Measurements from ENCODE around the gene IKBKG. TPM values are rescaled to one million over a fixed set of nuclear protein-coding genes. Genes with fewer than 3 reads are reported as not detected.
"Not testable (repeated sequence)": the region's sequence is repeated elsewhere in the genome, so short reads cannot be mapped to it uniquely, and the experiment has no call there.

The IKBKG gene, protein sequence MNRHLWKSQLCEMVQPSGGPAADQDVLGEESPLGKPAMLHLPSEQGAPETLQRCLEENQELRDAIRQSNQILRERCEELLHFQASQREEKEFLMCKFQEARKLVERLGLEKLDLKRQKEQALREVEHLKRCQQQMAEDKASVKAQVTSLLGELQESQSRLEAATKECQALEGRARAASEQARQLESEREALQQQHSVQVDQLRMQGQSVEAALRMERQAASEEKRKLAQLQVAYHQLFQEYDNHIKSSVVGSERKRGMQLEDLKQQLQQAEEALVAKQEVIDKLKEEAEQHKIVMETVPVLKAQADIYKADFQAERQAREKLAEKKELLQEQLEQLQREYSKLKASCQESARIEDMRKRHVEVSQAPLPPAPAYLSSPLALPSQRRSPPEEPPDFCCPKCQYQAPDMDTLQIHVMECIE
- total RNA-seq: 10 to 100 TPM; 26.7 to 36.3 (median 30.3) TPM
- long read RNA-seq, donor 1, transcript IKBKG-206 (10 exons, 2,299 nt): major isoform, 36 of 52 reads
- long read RNA-seq, donor 1, partial matches to known transcripts: 7 of 52 reads
- long read RNA-seq, donor 1, other reads (novel, unspliced or antisense): 7 of 52 reads
- long read RNA-seq, donor 2, transcript IKBKG-206 (10 exons, 2,299 nt): major isoform, 13 of 16 reads
- long read RNA-seq, donor 2, partial matches to known transcripts: 0 of 16 reads
- long read RNA-seq, donor 2, other reads (novel, unspliced or antisense): 2 of 16 reads

DNA sequence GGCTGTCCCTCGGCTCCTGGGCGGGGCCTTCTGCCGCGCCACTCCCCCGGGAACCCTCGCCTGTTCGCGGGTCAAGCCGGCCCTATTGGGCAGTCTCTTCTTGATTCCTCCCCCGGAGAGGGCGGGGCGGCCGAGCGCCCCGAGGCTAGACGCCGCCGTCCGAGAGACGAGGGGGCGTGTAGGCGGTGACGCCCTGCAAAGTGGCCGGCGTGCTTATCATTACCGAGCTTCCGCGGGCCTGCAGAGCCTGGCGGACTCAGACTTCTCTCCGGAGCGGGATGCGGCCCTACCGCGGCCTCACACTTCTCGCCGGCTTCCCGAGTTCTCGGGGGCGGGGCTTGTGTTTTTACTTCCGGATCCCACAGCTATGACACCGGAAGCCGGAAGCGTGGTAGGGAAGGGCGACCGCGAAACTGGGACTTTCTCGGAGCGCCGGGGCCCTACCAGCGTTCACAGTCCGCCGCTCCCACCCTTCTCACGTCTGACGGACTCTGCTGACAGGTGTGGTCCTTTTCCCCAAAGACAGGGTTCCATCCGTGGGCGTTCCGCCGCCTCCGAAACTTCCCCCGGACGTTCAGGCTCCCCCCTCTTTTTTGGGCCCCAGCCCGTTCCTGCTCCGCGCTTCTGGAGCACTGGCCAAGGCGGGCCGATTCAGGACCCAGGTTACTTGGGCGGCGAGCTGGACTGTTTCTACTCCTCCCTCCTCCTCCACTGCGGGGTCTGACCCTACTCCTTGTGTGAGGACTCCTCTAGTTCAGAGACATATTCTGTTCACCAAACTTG lies at the start of gene IKBKG:
TSS of gene IKBKG (plus strand) at position 376 of the 783 bp plus-strand sequence. CDS start 4,383 bp downstream, outside the sequence.
- ATAC-seq (peak; percentile 93), DNase-seq (peak; percentile 92 to 94 (median 94))
- intact Hi-C loops (cut with DNase I, micrococcal nuclease): no loop called here
- Histone ChIP-seq H3K9me3 (no peaks in the 10 kb centered on the region), H3K4me1 (ENCODE audit: low read depth) (no peaks in the 10 kb centered on the region), H3K4me3 (peak within 1 kb of the TSS; percentile 36), H3K36me3 (ENCODE audit: low read depth) (no peaks in the 10 kb centered on the region)
- TF ChIP-seq, protein P1, sequence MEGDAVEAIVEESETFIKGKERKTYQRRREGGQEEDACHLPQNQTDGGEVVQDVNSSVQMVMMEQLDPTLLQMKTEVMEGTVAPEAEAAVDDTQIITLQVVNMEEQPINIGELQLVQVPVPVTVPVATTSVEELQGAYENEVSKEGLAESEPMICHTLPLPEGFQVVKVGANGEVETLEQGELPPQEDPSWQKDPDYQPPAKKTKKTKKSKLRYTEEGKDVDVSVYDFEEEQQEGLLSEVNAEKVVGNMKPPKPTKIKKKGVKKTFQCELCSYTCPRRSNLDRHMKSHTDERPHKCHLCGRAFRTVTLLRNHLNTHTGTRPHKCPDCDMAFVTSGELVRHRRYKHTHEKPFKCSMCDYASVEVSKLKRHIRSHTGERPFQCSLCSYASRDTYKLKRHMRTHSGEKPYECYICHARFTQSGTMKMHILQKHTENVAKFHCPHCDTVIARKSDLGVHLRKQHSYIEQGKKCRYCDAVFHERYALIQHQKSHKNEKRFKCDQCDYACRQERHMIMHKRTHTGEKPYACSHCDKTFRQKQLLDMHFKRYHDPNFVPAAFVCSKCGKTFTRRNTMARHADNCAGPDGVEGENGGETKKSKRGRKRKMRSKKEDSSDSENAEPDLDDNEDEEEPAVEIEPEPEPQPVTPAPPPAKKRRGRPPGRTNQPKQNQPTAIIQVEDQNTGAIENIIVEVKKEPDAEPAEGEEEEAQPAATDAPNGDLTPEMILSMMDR (IDR thresholded peaks at IDR 0.05): no peak

DNA sequence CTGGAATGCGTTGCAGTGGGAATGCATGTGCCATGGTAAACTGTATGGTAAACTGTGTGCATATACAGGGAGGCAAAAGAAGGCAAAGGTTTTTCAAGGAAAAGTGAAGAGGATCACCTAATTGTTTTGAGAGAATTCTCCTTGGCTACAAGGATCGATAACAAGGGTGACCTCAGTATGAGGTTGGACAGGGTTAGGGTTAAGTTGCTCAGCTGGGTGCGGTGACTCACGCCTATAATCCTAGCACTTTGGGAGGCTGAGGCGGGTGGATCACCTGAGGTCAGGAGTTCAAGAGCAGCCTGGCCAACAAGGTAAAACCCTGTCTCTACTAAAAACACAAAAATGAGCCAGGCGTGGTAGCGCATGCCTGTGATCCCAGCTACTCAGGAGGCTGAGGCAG lies 46.0 kb upstream of the IKBKG start:
- H3K4me3 ChIP-seq; H3K9me3 ChIP-seq; intact Hi-C loops (cut with DNase I, micrococcal nuclease); H3K4me1 ChIP-seq (ENCODE audit: low read depth); ATAC-seq; H3K36me3 ChIP-seq (ENCODE audit: low read depth); DNase-seq: not testable (repeated sequence)

DNA sequence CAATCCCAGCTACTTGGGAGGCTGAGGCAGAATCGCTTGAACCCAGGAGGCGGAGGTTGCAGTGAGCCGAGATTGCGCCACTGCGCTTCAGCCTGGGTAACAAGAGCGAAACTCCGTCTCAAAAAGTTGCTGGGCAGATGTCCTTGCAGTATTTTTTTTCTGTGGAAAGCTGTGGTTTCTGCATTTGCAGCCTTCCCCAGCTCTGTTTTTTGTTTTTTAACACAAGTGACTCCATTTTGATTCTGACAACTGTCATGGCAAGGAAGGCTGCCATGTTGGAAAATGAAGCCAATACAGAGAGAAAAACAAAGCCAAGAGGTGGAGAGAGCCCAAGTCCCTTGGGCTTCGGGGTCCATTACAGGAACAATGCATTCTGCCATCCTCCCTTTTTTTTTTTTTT lies 45.3 kb upstream of the IKBKG start:
- no peak for DNase-seq
- intact Hi-C loops (cut with DNase I, micrococcal nuclease): no loop called here
- Histone ChIP-seq H3K36me3 (ENCODE audit: low read depth) (no peaks in the 10 kb centered on the region), H3K4me3 (no peak overlapping the region), H3K4me1 (ENCODE audit: low read depth) (no peaks in the 10 kb centered on the region), H3K9me3 (no peaks in the 10 kb centered on the region)
- ATAC-seq: no peak
- TF ChIP-seq, protein P1 (IDR thresholded peaks at IDR 0.05): no peak

DNA sequence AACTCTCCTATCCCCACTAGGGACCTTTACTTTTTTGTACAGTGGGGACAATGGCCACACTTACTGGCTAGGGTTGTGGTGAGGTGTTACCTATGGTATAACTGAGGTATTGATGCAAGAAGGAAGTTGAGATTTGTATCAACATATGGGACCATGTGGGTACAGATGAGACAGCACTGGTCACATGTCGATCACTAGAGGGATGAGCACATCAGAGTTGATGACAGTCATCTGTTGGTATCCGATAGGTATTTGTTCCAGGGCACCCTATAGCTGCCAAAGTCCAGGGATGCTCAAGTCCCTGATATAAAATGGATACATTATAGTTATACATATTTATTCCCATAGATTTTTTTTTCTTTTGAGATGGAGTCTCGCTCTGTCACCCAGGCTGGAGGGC lies 44.4 kb upstream of the IKBKG start:
- ATAC-seq (no peak), DNase-seq (no peak)
- H3K4me3 ChIP-seq: no peak overlapping the region
- TF ChIP-seq, protein P1 (IDR thresholded peaks at IDR 0.05): no peak
- H3K36me3 ChIP-seq (ENCODE audit: low read depth): no peaks in the 10 kb centered on the region
- no peaks in the 10 kb centered on the region for H3K4me1 ChIP-seq (ENCODE audit: low read depth)
- H3K9me3 ChIP-seq: no peaks in the 10 kb centered on the region
- intact Hi-C loops (cut with DNase I, micrococcal nuclease): no loop called here

DNA sequence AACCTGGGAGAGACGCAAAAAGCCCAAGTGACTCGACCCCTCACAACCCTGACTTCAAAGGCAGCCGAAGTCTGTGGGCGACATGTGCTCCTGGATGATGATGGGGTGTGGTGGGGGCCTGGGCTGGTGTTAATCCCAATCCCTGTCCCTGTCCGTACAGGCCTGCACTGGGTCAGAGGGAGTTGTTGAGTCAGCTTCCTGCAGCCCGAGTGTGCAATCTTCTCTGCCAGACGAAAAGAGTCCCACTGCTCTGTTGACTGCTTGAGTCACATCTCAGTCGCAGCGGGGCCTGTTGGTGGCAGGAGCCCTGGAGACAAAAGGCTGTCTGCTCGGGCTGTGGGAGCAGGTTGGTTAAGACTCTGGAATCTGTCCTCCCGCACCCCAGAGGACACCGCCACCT lies 41.7 kb upstream of the IKBKG start:
- intact Hi-C loops (cut with DNase I, micrococcal nuclease): no loop called here
- no peak for ATAC-seq
- Histone ChIP-seq H3K4me1 (ENCODE audit: low read depth) (no peaks in the 10 kb centered on the region), H3K4me3 (no peak overlapping the region), H3K9me3 (no peaks in the 10 kb centered on the region), H3K36me3 (ENCODE audit: low read depth) (no peaks in the 10 kb centered on the region)
- TF ChIP-seq, protein P1 (IDR thresholded peaks at IDR 0.05): no peak
- DNase-seq: no peak
